Nucleus accumbens (tissue), 56 donors: ENCODE results near the gene ASPG.

ENCODE experiments used
- DNase-seq, 56 donors: peaks; one replicate each; lab custom pipeline; 2025; lab: John Stamatoyannopoulos, UW

The ASPG gene

GRCh38 chr14:104073764-104074163 is 11.7 kb upstream of the ASPG start:
- no peak for DNase-seq

DNA sequence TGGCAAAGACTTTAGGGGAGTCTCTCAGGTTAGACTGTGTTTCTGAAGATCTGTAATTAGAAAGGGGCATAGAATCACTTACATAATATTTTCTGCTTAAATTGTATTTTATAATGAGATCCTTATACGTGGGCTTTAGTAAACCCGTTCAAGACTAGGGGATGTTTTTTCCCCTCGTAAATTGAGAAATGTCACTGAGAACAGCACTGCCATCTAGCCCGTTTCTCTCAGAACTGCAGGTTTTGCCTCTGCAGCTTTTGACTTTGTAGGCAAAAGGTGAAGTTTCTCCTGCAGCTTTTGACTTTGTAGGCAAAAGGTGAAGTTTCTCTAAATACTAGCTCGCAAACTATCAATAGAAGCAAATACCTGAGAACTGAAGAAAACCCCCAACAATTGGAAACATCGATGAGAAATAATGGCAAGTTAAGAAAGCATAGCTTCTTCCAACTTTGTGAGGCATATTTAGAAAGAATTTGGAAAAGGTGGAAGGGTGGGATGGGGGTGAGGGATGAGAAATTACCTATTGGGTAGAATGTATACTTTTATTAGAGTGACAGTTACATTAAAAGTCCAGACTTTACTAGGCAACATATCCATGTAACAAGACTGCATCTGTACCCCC is 9.9 kb upstream of the ASPG start:
- DNase-seq: no peak

- DNase-seq: no peak
Measured at GRCh38 chr14:104076743-104077142, 8.8 kb upstream of the ASPG start.

GRCh38 chr14:104078031-104078455 is 7.5 kb upstream of the ASPG start:
- peak in 54 of 56 donors; percentile 13 to 90 (median 60) for DNase-seq

DNA sequence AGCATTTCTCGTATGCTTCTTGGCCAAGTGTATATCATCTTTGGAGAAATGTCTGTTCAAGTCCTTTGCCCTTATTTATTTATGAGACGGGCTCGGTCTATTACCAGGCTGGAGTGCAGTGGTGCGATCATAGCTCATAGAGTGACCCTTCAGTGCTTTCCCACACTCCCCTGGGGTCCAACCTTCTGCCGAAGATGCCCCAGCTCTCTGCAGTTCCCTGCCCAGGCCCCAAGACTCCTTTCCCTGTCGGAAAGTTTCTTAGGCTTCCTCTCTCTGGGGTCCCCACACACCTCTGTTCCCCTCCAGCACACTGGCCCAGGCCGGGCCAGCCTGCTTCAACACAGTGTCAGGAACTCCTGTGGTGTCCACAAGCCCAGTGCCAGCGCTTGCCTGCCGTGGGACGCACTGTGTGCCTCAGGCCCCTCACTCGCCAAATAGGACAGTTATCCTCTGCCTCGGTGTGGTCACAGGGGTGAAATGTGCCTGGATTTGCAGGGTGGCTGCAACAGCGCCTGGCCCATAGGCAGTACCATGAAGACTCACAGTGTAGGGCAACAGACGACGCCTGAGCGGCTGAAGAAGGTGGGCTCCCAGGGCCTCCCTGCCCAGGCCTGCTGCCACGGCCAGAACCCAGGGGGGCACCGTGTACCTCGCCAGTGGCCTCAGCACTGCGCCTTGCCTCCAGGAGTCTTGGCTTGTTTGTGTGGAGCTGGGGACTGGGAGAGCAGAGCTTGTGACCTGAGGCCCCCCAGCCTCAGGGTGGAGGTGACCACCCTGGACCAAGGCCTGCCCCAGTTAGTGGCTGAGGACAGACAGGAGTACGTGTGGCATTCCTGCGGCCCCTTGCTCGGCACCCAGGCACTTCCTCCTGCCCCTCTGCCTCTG is 4.9 kb upstream of the ASPG start:
- DNase-seq: no peak

GRCh38 chr14:104081261-104081835 is 4.2 kb upstream of the ASPG start:
- no peak for DNase-seq

GRCh38 chr14:104081951-104082464 is 3.5 kb upstream of the ASPG start:
- DNase-seq: no peak

DNA sequence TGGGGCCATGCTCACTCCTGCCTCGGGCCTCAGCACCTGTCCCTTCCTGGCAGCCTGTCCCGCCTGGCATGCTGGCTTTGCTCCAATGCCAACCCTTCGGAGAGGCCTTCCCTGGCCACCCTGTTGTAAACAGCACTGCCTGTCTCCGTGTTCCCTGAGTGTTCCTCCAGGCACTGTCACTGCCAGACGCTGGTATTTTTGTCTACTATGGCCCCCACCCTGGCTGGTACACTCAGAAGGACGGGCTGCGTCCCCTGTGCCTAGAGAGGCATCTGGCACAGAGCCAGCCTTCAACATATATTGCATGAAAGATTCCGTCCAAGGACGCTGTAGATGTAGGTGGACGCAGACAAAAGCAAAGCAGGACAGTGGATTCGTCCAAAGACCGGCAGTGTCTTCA is 2.7 kb upstream of the ASPG start:
- no peak for DNase-seq

DNA sequence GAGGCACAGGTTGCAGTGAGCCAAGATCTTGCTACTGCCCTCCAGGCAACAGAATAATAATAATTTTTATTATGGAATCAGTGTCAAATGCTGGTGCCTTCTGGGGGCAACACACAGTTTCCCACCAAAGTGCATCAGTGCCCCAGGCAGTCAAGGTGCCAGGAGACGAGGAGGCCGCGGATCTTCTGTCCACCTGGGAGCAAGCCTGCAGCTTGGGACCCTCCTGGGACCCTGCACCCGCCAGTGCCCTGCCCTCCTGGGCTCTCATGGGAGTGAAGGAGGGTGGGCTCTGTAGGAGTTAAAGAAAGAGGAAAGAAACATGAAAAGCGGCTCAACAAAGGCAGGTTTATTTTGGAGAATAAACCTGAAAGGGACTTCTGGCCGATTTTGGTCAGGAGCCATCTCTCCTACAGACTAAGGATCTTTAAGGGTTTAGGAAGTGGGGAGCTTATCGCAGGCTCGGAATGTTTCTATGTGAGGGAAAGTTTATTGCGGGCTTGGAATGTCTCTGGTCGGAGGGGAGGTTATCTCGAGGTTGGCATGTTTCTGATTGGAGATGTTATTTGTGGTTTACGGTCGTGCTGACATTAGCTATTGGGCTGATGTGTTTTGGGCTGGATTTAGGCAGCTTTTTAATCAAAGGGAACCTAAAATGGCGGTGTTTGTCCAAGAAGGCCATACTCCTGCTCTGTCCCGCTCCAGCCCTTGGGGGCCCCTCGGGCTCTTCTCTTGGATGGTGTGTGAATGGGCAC is 1.1 kb upstream of the ASPG start:
- DNase-seq: no peak

GRCh38 chr14:104085889-104086201 is 345 bp downstream of the ASPG start:
- no peak for DNase-seq

GRCh38 chr14:104086210-104086660 is 735 bp downstream of the ASPG start:
- DNase-seq: no peak

DNA sequence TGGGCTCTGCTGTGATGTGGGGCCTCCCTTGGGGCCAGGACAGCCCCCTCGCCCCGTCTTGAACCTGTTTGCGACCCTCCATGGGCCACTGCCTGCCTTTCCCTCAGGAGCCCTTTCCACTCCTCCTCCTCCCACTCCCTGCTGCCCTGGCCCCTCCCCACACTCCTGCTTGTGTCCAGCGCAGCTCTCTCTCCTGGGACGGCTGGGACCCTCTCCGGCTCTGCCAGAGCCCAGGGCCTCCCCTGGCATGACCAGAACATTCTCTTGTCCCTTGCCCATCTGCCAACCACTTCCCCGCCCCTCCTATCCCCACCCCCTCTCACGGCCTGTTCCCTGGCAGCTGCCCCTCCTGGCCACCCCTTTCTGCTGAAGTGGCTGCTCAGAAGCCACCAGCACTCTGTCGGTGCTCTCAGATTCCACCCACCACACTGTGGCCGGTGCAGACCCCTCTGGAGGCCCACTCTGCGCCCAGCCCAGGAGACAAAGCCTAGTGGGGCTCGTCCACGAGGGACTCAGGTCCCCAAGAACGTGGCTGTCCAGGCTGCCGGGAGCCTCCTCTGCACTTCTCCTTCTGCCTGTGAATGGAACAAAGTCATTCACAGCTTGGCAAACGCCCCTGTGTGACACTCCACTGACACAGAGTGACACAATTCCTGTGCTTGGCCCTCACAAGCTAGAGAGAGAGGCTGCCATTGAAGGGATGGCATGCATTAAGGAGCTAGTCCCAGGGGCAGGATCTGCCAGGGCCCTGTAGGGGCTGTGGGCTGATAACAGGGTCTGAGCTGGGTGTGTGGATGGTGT is 1.4 kb downstream of the ASPG start:
- DNase-seq: no peak

GRCh38 chr14:104087505-104087904 is 2.0 kb downstream of the ASPG start:
- DNase-seq: no peak

- no peak for DNase-seq
Measured at GRCh38 chr14:104087981-104088850, 2.7 kb downstream of the ASPG start.

DNA sequence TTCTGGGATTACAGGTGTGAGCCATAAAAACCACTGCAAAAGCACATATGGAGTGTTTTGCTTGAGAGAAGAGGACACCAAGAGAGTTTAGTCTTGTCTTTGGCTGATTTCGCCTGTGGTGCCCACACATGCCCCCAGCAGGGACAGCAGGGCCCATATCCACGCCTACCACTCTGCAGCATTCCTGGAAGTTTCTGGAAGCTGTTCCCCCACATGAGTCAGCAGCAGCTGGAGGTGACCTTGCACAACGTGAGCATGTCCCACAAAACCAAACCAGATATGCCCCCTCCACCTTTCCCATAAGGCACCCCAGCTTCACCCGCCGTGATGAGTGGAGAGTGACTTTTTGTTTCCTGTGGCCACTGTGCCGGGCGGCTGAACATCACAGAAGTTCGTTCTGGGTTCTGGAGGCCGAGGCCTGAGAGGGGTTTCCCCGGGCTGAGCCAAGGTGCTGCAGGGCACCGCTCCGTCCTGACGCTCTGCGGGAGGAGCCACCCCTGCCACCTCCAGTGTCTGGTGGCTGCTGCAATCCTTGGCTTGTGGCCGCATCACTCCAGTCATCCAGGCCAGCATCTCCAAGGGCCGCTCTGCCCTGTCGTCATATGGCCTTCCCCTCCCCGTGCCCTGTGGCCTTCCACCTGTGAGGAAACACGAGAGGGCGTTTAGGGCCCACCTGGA is 4.7 kb downstream of the ASPG start:
- DNase-seq: no peak

- no peak for DNase-seq
Measured at GRCh38 chr14:104091061-104091926, 5.8 kb downstream of the ASPG start.
